ENCODE results near the gene ESRP2. TPM values are rescaled to one million over a fixed set of nuclear protein-coding genes. Genes with fewer than 3 reads are reported as not detected.

ESRP2 gene
- total RNA-seq, 4 donors from 2014 or later = 0.42 to 2.4 (median 1.2) TPM

DNA sequence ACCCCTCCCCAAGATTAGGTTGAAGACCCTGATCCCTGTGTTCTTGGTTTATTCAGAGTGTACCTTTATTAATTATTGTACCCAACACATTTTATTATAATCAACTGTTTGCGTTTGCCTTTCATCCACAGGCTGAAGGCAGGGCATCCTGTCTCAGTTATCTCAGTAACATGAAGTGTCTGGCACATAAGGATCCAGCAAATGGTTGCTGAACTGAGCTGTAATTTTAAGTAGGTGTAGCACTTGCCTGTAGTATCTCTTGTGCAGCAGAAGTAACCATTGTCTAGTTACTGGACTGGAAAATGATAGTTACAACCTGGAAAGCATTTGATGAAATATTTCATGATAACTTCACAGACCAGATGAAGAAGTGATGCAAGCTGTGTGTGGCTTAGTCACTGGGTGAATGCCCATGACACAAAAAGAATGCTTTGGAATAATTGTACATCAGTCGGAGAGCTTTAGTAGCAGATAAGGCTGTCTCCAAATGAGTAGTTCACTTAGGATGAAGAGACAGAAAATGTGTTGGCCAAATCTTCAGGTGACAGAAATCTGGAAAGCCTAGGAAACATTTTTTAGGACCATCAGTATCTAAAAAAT lies 56.6 kb downstream of the ESRP2 start:
- Histone ChIP-seq H3K4me1 (no peaks in the 10 kb centered on the region), H3K27me3 (no peaks in the 10 kb centered on the region), H3K27ac (no peak overlapping the region), H3K4me3 (no peak overlapping the region), H3K9me3 (no peaks in the 10 kb centered on the region), H3K36me3 (peaks cover 0 to 79% (median 0%) of the 10 kb centered on the region in 3 donors)
- DNase-seq (ENCODE audit: low spot score in 2 of 2) = no peak
- 88 to 98% methylated on average over 2 of the region's 2 CpGs for WGBS, 2 donors
- TF ChIP-seq, protein P1, sequence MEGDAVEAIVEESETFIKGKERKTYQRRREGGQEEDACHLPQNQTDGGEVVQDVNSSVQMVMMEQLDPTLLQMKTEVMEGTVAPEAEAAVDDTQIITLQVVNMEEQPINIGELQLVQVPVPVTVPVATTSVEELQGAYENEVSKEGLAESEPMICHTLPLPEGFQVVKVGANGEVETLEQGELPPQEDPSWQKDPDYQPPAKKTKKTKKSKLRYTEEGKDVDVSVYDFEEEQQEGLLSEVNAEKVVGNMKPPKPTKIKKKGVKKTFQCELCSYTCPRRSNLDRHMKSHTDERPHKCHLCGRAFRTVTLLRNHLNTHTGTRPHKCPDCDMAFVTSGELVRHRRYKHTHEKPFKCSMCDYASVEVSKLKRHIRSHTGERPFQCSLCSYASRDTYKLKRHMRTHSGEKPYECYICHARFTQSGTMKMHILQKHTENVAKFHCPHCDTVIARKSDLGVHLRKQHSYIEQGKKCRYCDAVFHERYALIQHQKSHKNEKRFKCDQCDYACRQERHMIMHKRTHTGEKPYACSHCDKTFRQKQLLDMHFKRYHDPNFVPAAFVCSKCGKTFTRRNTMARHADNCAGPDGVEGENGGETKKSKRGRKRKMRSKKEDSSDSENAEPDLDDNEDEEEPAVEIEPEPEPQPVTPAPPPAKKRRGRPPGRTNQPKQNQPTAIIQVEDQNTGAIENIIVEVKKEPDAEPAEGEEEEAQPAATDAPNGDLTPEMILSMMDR (IDR thresholded peaks at IDR 0.05) = no peak
- TF ChIP-seq EP300 (IDR thresholded peaks at IDR 0.05) (no peak), POLR2A (IDR thresholded peaks at IDR 0.05) (no peak)

Small RNAs within 50 kb of the gene (small RNA-seq; reads per million reads assigned to genes)
- not detected for gene RF00554
- gene RNU6-1262P = not detected

Other genes with a start within 250 kb of the ESRP2 start
- 10 to 100 TPM in 1 of 4 donors, 1 to 10 TPM in 3; 1.0 to 12.6 (median 3.8) TPM for gene DPEP2, start 236.6 kb downstream of the ESRP2 start, total RNA-seq
- not detected for gene DPEP2NB, start 220.2 kb downstream of the ESRP2 start, total RNA-seq
- gene DDX28, start 212.9 kb downstream of the ESRP2 start, total RNA-seq = 10 to 100 TPM in 3 of 4 donors, 1 to 10 TPM in 1; 6.7 to 11.7 (median 10.8) TPM
- gene DUS2, start 212.8 kb downstream of the ESRP2 start, total RNA-seq = 10 to 100 TPM in 2 of 4 donors, 1 to 10 TPM in 2; 4.7 to 31.2 (median 15.4) TPM
- 100 to 1,000 TPM in 2 of 4 donors, 10 to 100 TPM in 2; 81.4 to 105 (median 97.1) TPM for gene NFATC3, start 150.8 kb downstream of the ESRP2 start, total RNA-seq
- 10 to 100 TPM; 26.0 to 51.3 (median 30.2) TPM for gene PLA2G15, start 9.2 kb upstream of the ESRP2 start, total RNA-seq
- 100 to 1,000 TPM; 129 to 202 (median 181) TPM for gene SLC7A6, start 28.4 kb upstream of the ESRP2 start, total RNA-seq
- gene SLC7A6OS, start 74.8 kb upstream of the ESRP2 start, total RNA-seq = 10 to 100 TPM; 13.4 to 19.5 (median 14.2) TPM
- 10 to 100 TPM; 74.1 to 91.5 (median 78.0) TPM for gene PRMT7, start 74.9 kb upstream of the ESRP2 start, total RNA-seq
- gene SMPD3, start 212.4 kb upstream of the ESRP2 start, total RNA-seq = 1 to 10 TPM in 1 of 4 donors, under 1 TPM in 3; 0.20 to 3.3 (median 0.63) TPM

Measured in tibial nerve (tissue), 4 donors.